ENCODE measurements around the gene SUFU. TPM values are rescaled to one million over a fixed set of nuclear protein-coding genes. Genes with fewer than 3 reads are reported as not detected.

SUFU gene
- total and polyA plus RNA-seq, 2 of the 8 experiments (the other 6 are each of a cell fraction or from before 2014, with no cell fraction given): 7.0 to 10.8 TPM

DNA sequence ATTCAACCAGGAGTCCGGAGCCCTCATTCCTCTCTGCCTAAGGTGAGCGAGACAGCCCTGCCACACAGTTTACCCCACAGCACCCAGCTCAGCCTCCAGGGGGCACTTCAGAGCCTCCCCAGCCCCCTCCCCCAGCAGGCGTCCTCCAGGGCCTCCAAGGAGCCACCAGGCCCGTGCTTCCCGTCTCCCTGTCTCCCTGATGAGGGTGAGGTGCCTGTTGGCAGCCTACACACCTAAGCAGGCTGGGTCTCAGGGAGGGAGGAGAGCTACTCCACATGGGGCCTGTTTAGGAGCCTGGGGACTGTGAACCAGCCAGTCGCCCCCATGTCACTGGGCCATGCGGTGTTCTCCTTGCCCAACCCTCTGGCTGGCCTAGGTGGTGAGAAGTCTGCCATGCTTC lies 111.6 kb downstream of the SUFU start (continued):
- TF ChIP-seq, protein P1, sequence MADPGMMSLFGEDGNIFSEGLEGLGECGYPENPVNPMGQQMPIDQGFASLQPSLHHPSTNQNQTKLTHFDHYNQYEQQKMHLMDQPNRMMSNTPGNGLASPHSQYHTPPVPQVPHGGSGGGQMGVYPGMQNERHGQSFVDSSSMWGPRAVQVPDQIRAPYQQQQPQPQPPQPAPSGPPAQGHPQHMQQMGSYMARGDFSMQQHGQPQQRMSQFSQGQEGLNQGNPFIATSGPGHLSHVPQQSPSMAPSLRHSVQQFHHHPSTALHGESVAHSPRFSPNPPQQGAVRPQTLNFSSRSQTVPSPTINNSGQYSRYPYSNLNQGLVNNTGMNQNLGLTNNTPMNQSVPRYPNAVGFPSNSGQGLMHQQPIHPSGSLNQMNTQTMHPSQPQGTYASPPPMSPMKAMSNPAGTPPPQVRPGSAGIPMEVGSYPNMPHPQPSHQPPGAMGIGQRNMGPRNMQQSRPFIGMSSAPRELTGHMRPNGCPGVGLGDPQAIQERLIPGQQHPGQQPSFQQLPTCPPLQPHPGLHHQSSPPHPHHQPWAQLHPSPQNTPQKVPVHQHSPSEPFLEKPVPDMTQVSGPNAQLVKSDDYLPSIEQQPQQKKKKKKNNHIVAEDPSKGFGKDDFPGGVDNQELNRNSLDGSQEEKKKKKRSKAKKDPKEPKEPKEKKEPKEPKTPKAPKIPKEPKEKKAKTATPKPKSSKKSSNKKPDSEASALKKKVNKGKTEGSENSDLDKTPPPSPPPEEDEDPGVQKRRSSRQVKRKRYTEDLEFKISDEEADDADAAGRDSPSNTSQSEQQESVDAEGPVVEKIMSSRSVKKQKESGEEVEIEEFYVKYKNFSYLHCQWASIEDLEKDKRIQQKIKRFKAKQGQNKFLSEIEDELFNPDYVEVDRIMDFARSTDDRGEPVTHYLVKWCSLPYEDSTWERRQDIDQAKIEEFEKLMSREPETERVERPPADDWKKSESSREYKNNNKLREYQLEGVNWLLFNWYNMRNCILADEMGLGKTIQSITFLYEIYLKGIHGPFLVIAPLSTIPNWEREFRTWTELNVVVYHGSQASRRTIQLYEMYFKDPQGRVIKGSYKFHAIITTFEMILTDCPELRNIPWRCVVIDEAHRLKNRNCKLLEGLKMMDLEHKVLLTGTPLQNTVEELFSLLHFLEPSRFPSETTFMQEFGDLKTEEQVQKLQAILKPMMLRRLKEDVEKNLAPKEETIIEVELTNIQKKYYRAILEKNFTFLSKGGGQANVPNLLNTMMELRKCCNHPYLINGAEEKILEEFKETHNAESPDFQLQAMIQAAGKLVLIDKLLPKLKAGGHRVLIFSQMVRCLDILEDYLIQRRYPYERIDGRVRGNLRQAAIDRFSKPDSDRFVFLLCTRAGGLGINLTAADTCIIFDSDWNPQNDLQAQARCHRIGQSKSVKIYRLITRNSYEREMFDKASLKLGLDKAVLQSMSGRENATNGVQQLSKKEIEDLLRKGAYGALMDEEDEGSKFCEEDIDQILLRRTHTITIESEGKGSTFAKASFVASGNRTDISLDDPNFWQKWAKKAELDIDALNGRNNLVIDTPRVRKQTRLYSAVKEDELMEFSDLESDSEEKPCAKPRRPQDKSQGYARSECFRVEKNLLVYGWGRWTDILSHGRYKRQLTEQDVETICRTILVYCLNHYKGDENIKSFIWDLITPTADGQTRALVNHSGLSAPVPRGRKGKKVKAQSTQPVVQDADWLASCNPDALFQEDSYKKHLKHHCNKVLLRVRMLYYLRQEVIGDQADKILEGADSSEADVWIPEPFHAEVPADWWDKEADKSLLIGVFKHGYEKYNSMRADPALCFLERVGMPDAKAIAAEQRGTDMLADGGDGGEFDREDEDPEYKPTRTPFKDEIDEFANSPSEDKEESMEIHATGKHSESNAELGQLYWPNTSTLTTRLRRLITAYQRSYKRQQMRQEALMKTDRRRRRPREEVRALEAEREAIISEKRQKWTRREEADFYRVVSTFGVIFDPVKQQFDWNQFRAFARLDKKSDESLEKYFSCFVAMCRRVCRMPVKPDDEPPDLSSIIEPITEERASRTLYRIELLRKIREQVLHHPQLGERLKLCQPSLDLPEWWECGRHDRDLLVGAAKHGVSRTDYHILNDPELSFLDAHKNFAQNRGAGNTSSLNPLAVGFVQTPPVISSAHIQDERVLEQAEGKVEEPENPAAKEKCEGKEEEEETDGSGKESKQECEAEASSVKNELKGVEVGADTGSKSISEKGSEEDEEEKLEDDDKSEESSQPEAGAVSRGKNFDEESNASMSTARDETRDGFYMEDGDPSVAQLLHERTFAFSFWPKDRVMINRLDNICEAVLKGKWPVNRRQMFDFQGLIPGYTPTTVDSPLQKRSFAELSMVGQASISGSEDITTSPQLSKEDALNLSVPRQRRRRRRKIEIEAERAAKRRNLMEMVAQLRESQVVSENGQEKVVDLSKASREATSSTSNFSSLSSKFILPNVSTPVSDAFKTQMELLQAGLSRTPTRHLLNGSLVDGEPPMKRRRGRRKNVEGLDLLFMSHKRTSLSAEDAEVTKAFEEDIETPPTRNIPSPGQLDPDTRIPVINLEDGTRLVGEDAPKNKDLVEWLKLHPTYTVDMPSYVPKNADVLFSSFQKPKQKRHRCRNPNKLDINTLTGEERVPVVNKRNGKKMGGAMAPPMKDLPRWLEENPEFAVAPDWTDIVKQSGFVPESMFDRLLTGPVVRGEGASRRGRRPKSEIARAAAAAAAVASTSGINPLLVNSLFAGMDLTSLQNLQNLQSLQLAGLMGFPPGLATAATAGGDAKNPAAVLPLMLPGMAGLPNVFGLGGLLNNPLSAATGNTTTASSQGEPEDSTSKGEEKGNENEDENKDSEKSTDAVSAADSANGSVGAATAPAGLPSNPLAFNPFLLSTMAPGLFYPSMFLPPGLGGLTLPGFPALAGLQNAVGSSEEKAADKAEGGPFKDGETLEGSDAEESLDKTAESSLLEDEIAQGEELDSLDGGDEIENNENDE (IDR thresholded peaks at IDR 0.05; ENCODE audit: insufficient replicate concordance, low read length): no peak
- TF ChIP-seq TAF1 (IDR thresholded peaks at IDR 0.05; ENCODE audit: low read depth, low read length): no peak
- TF ChIP-seq, protein P2, sequence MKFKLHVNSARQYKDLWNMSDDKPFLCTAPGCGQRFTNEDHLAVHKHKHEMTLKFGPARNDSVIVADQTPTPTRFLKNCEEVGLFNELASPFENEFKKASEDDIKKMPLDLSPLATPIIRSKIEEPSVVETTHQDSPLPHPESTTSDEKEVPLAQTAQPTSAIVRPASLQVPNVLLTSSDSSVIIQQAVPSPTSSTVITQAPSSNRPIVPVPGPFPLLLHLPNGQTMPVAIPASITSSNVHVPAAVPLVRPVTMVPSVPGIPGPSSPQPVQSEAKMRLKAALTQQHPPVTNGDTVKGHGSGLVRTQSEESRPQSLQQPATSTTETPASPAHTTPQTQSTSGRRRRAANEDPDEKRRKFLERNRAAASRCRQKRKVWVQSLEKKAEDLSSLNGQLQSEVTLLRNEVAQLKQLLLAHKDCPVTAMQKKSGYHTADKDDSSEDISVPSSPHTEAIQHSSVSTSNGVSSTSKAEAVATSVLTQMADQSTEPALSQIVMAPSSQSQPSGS (IDR thresholded peaks at IDR 0.05; ENCODE audit: low read length): no peak
- peak; percentile 57; the same call in 1 of the 2 replicates for TF ChIP-seq KDM1A (IDR thresholded peaks at IDR 0.05; ENCODE audit: borderline replicate concordance, low read length)
- TF ChIP-seq, protein P3, sequence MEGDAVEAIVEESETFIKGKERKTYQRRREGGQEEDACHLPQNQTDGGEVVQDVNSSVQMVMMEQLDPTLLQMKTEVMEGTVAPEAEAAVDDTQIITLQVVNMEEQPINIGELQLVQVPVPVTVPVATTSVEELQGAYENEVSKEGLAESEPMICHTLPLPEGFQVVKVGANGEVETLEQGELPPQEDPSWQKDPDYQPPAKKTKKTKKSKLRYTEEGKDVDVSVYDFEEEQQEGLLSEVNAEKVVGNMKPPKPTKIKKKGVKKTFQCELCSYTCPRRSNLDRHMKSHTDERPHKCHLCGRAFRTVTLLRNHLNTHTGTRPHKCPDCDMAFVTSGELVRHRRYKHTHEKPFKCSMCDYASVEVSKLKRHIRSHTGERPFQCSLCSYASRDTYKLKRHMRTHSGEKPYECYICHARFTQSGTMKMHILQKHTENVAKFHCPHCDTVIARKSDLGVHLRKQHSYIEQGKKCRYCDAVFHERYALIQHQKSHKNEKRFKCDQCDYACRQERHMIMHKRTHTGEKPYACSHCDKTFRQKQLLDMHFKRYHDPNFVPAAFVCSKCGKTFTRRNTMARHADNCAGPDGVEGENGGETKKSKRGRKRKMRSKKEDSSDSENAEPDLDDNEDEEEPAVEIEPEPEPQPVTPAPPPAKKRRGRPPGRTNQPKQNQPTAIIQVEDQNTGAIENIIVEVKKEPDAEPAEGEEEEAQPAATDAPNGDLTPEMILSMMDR (IDR thresholded peaks at IDR 0.05; ENCODE audit: control extremely low read depth in 1 of 3, insufficient read depth in 1 of 3, low read depth in 1 of 3, low read length in 3 of 3): peak; percentile 78 to 83 (median 80)
- TF ChIP-seq CHD2 (IDR thresholded peaks at IDR 0.05; ENCODE audit: low read length): 0 out of 2 replicates have a peak, but pooled peaks have one; percentile 8
- no peak for TF ChIP-seq SP2 (IDR thresholded peaks at IDR 0.05; ENCODE audit: low read length)

Data from H1 (cell line).